Fibroblast of skin of left quadriceps (primary cell): ENCODE data around the gene CEP95.

Source experiments
- DNase-seq, 2 experiments: peaks; one replicate each; pipeline ENCODE4 v3.0.0-alpha.2; 2013; ENCODE audit warnings: low read depth in 2 of 2

Gene CEP95

GRCh38 chr17:64515829-64516228 lies 9.1 kb downstream of the CEP95 start:
- DNase-seq = no peak

- no peak for DNase-seq
Measured at GRCh38 chr17:64519601-64520000, 12.8 kb downstream of the CEP95 start.

DNA sequence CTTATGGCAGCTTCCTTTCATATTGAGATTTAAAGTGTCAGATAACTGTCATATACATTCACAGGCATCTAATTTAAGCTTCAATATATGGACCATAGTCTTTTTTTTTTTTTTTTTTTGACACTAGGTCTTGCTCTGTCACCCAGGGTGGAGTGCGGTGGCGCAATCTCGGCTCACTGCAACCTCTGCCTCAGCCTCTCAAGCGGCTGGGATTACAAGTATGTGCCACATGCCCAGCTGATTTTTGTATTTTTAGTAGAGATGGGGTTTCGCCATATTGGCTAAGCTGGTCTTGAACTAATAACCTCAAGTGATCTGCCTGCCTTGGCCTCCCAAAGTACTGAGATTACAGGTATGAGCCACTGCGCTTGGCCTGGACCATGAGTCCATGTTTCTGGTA lies 13.6 kb downstream of the CEP95 start:
- no peak for DNase-seq

- no peak for DNase-seq
Measured at GRCh38 chr17:64527914-64528313, 21.1 kb downstream of the CEP95 start.

- no peak for DNase-seq
Measured at GRCh38 chr17:64529221-64529620, 22.4 kb downstream of the CEP95 start.

- DNase-seq = peak; percentile 10 to 15
Measured at GRCh38 chr17:64531955-64532371, 25.2 kb downstream of the CEP95 start.

- DNase-seq = no peak
Measured at GRCh38 chr17:64532409-64532808, 25.6 kb downstream of the CEP95 start.

DNA sequence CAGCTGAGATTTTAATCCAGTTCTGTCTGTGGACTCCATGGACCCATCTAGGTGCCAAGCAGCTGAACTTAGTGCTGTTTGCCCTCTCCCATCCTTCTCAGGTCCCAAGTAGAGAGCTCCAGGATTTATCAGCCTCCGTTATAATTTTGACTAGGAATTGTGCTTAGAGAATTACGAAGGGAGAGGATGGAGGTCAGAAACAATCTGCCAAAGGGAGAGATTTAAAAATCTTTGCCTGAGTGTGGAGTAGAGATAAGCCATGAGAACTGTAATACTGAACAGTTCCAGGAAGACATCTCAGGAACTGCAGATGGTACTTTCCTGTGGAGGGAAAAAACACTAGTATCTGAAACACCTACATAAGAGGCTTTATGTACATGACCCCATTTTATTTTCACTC lies 27.0 kb downstream of the CEP95 start:
- no peak for DNase-seq

DNA sequence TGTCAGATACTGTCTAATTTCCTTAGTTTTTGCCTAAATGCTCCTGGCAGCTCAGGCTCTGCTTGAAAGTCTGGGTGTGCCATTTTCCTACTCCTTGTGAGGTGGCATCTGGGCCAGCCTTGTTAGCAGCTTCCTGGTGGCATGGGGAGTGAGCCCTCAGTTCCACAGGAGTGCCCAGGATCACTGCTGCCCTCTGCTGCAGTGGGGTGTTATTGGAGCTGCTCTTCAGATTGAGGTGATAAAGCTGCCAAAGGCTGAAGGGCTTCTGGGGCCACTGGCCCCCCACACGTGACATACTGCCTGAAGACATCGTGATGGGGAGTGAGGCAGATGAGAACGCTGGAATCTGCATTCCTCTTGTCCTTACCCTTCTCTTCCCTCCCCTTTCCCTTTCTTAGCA lies 27.4 kb downstream of the CEP95 start:
- no peak for DNase-seq

GRCh38 chr17:64535357-64535756 lies 28.6 kb downstream of the CEP95 start:
- DNase-seq = no peak

- no peak for DNase-seq
Measured at GRCh38 chr17:64536913-64537312, 30.1 kb downstream of the CEP95 start.

DNA sequence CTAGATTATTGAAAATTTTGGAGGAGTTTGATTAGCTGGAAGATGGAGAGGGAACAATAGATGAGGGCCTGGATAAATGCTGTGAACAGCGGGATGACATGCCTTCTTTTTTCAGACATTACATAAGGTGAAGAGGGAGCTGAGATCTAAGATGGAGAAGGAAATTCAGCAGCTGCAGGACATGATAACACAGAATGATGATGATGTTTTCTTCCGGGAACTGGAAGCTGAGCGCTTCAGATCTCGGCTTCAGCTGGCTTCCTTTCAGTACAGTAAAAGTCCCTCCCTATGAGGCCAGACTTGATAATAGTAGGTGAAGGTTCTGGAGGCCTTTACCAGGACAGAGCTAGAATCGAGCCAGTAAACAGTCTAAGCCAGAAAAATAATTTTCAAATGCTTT lies 30.7 kb downstream of the CEP95 start:
- DNase-seq = no peak

DNA sequence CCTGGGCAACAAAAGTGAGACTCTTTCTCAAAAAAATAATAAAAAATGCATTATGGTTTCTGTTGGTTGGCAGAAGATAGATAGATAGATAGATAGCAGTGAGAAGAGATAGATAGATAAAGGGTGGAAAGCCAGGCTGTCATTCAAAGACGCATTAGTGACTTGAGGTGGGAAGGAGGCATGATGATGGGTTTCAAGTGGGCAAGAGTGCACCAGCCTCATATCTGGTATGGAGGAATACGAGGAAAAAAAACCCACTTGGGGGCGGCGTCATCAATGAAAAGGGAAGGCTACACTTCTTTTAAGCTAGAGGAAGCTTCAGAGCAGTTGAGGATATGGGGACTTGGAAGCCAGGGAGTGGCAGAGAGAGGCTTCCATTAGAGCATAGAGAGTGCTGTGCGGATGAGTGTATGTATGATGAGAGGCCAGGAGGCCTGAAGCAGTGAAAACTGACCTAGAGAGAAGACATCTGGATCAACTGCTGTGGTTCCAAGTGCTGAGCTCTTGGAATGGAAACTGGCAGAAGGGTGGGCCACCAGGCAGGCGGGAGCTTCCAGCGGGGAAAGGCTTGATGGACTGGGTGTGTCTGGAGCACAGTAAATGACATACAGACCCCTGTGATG lies 31.8 kb downstream of the CEP95 start:
- no peak for DNase-seq

DNA sequence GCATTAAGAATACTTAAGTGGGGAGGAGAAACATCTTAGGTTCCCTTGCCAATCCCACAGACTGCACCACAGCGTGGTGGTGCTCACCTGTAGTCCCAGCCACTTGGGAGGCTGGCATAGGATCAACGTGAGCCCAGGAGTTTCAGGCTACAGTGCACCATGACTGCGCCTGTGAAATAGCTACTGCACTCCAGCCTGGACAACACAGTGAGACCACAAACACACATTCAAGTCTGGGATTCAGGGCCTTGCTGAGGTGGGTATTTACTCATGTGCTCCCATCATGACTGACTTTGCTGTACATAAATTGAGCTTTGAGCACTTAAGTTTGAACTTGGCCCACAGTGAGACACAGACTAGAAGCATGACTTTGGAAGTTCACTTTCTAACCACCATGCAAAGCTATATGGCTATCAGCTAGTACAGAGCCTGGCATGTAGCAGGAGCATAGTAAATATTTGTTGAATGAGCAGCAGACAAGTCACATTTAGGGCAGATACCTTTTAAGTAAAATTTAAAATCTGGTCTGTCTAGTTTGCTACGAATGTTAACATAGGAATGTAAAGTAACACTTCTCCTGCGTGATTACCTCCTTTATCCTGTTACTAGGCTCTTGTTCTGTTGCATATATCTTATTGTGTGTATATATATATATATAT lies 33.5 kb downstream of the CEP95 start:
- DNase-seq = no peak

DNA sequence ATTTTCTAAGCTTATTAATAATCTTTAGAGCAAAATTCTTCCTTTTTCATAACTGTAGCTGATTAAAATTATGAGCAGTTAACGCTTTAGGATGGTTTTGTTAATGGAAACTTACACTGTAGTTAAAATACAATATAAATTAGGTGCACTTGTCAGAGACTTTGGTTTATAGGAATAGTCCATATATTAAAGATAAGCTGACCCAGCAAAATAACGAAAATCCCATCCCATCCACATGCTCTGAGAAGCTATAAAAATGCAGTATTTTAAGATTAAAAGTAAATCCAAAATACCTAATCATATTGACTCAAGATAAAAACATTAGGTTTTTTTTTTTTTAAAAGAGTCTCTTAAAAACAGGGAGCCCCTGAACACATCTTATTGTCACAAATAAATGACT lies 38.0 kb downstream of the CEP95 start:
- DNase-seq = no peak

GRCh38 chr17:64546716-64547115 lies 39.9 kb downstream of the CEP95 start:
- DNase-seq = no peak

DNA sequence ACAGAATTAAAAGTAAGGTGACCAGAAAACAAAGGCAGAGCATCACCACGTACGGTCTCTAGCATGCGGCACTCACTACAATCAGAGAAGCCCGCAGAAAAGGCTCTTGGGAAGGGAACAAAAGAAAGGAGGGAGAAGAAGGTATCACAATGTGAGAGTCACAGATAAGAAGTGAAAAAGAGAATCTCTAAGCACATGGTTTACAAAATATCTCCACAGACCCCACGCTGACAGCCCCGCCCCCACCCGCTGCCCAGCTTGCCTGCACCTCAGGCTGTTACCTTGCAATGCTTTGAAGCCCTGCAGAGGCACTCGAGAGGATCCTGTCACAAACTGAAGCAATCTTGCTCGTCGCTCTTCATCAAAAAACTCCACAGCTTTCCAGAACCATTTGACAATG lies 40.5 kb downstream of the CEP95 start:
- DNase-seq = no peak

- no peak for DNase-seq
Measured at GRCh38 chr17:64551461-64551860, 44.7 kb downstream of the CEP95 start.

GRCh38 chr17:64554028-64554637 lies 47.4 kb downstream of the CEP95 start:
- DNase-seq = no peak

DNA sequence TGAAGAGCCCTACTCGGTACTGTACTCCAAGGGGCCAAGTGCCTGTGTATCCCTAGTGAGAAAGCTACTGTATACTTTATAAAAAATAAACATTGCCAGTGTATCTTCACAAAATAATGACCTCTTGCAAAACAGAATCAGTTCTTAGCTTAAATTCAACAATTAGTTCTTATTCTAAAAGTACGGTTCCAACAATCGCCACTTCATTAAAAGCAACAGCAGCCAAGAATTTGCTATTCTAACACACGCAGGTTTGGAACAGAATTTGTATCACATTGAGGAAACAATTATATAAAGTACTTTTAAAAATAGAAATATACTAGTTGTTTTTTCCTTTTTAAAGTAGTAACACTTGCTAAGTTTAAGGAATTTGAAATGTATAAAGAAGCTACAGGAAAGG lies 48.5 kb downstream of the CEP95 start:
- no peak for DNase-seq

DNA sequence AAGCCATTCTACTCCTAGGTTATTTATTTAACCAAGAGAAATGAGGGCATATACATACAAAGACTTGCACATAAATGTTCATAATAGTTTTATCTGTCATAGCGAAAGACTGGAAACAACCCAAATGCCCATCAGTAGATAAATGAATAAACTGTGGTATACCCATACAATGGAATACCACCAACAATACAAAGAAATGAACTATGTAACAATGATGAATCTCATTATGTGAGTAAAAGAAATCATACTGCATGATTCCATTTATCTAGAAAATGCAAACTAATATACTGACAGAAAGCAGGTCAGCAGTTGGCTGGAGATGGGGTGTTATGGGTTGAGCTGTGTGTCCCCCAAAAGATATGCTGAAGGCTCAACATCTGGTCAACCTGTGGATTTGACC lies 57.3 kb downstream of the CEP95 start:
- no peak for DNase-seq

GRCh38 chr17:64565563-64565962 lies 58.8 kb downstream of the CEP95 start:
- DNase-seq = no peak

DNA sequence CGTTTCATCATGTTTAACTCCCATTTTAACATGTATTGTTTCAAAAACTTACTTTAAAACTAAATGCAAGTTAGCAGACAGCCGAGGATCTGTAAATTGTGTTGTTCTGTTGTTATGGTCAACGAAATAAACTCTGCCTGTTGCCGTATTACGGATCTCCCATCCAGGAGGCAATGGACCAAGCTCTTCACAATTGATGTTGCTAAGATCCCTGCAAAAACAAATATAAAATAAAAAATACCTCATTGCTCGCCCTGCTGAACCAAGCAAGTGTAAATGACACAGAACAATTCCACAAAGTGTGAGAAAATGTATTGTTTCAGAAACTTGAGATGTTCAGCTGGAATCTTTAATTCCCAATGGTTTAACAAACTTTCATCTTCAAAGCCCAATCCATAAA lies 65.0 kb downstream of the CEP95 start:
- DNase-seq = no peak
